Measurements from ENCODE around the gene RARA.

Gene RARA

GRCh38 chr17:40354221-40355122, 45.5 kb downstream of the RARA start:
- Histone ChIP-seq H3K4me3 (ENCODE audit: insufficient read length, low read depth) (no peak overlapping the region), H3K36me3 (ENCODE audit: insufficient read depth, insufficient read length, low read length) (peaks cover 68% of the 10 kb centered on the region), H3K4me1 (ENCODE audit: insufficient read depth, insufficient read length) (peaks cover 23% of the 10 kb centered on the region), H3K9ac (ENCODE audit: insufficient read length, low read depth) (peak overlapping the region; percentile 9), H3K27me3 (ENCODE audit: insufficient read depth, insufficient read length) (peaks cover 3% of the 10 kb centered on the region), H3K9me3 (ENCODE audit: insufficient read depth, low read length) (no peaks in the 10 kb centered on the region)
- TF ChIP-seq SUZ12 (IDR thresholded peaks at IDR 0.05; ENCODE audit: extremely low read depth, insufficient read depth, insufficient read length) (no peak), YY1 (IDR thresholded peaks at IDR 0.05; ENCODE audit: insufficient read depth, insufficient read length) (no peak), ZNF274 (IDR thresholded peaks at IDR 0.05; ENCODE audit: low read depth, low read length) (no peak)
- no peak for DNase-seq (ENCODE audit: low read depth, low spot score)

- no peak overlapping the region for H3K4me3 ChIP-seq (ENCODE audit: insufficient read length, low read depth)
- peaks cover 19% of the 10 kb centered on the region for H3K4me1 ChIP-seq (ENCODE audit: insufficient read depth, insufficient read length)
- no peak overlapping the region for H3K9ac ChIP-seq (ENCODE audit: insufficient read length, low read depth)
- peaks cover 60% of the 10 kb centered on the region for H3K36me3 ChIP-seq (ENCODE audit: insufficient read depth, insufficient read length, low read length)
- H3K9me3 ChIP-seq (ENCODE audit: insufficient read depth, low read length): no peaks in the 10 kb centered on the region
- peaks cover 3% of the 10 kb centered on the region for H3K27me3 ChIP-seq (ENCODE audit: insufficient read depth, insufficient read length)
- no peak for DNase-seq (ENCODE audit: low read depth, low spot score)
- TF ChIP-seq SUZ12 (IDR thresholded peaks at IDR 0.05; ENCODE audit: extremely low read depth, insufficient read depth, insufficient read length) (no peak), YY1 (IDR thresholded peaks at IDR 0.05; ENCODE audit: insufficient read depth, insufficient read length) (no peak), ZNF274 (IDR thresholded peaks at IDR 0.05; ENCODE audit: low read depth, low read length) (no peak)
Measured at GRCh38 chr17:40355123-40355803, 46.3 kb downstream of the RARA start.

GRCh38 chr17:40355804-40356758, 47.1 kb downstream of the RARA start:
- Histone ChIP-seq H3K36me3 (ENCODE audit: insufficient read depth, insufficient read length, low read length) (peaks cover 55% of the 10 kb centered on the region), H3K27me3 (ENCODE audit: insufficient read depth, insufficient read length) (peaks cover 10% of the 10 kb centered on the region), H3K4me3 (ENCODE audit: insufficient read length, low read depth) (no peak overlapping the region), H3K9ac (ENCODE audit: insufficient read length, low read depth) (no peak overlapping the region), H3K9me3 (ENCODE audit: insufficient read depth, low read length) (no peaks in the 10 kb centered on the region), H3K4me1 (ENCODE audit: insufficient read depth, insufficient read length) (peaks cover 18% of the 10 kb centered on the region)
- TF ChIP-seq ZNF274 (IDR thresholded peaks at IDR 0.05; ENCODE audit: low read depth, low read length) (no peak), SUZ12 (IDR thresholded peaks at IDR 0.05; ENCODE audit: extremely low read depth, insufficient read depth, insufficient read length) (no peak), YY1 (IDR thresholded peaks at IDR 0.05; ENCODE audit: insufficient read depth, insufficient read length) (no peak)
- no peak for DNase-seq (ENCODE audit: low read depth, low spot score)

GRCh38 chr17:40356990-40357881, 48.3 kb downstream of the RARA start:
- no peak for DNase-seq (ENCODE audit: low read depth, low spot score)
- Histone ChIP-seq H3K9ac (ENCODE audit: insufficient read length, low read depth) (no peak overlapping the region), H3K4me3 (ENCODE audit: insufficient read length, low read depth) (no peak overlapping the region), H3K9me3 (ENCODE audit: insufficient read depth, low read length) (no peaks in the 10 kb centered on the region), H3K36me3 (ENCODE audit: insufficient read depth, insufficient read length, low read length) (peaks cover 43% of the 10 kb centered on the region), H3K27me3 (ENCODE audit: insufficient read depth, insufficient read length) (peaks cover 17% of the 10 kb centered on the region), H3K4me1 (ENCODE audit: insufficient read depth, insufficient read length) (peaks cover 20% of the 10 kb centered on the region)
- TF ChIP-seq YY1 (IDR thresholded peaks at IDR 0.05; ENCODE audit: insufficient read depth, insufficient read length) (no peak), SUZ12 (IDR thresholded peaks at IDR 0.05; ENCODE audit: extremely low read depth, insufficient read depth, insufficient read length) (no peak), ZNF274 (IDR thresholded peaks at IDR 0.05; ENCODE audit: low read depth, low read length) (no peak)

- Histone ChIP-seq H3K27me3 (ENCODE audit: insufficient read depth, insufficient read length) (peaks cover 28% of the 10 kb centered on the region), H3K9me3 (ENCODE audit: insufficient read depth, low read length) (no peaks in the 10 kb centered on the region), H3K36me3 (ENCODE audit: insufficient read depth, insufficient read length, low read length) (peaks cover 32% of the 10 kb centered on the region), H3K9ac (ENCODE audit: insufficient read length, low read depth) (no peak overlapping the region), H3K4me1 (ENCODE audit: insufficient read depth, insufficient read length) (peaks cover 23% of the 10 kb centered on the region), H3K4me3 (ENCODE audit: insufficient read length, low read depth) (no peak overlapping the region)
- no peak for TF ChIP-seq ZNF274 (IDR thresholded peaks at IDR 0.05; ENCODE audit: low read depth, low read length)
- no peak for TF ChIP-seq YY1 (IDR thresholded peaks at IDR 0.05; ENCODE audit: insufficient read depth, insufficient read length)
- no peak for TF ChIP-seq SUZ12 (IDR thresholded peaks at IDR 0.05; ENCODE audit: extremely low read depth, insufficient read depth, insufficient read length)
- DNase-seq (ENCODE audit: low read depth, low spot score): no peak
Measured at GRCh38 chr17:40358323-40359038, 49.5 kb downstream of the RARA start.
